ENCODE measurements around the gene CDCA7L. TPM values are rescaled to one million over a fixed set of nuclear protein-coding genes. Genes with fewer than 3 reads are reported as not detected.
"Not testable (repeated sequence)": the region's sequence is repeated elsewhere in the genome, so short reads cannot be mapped to it uniquely, and the experiment has no call there.

Gene CDCA7L
- total RNA-seq, 1 donor: 30.0 TPM

- no peak overlapping the region for H3K4me2 ChIP-seq (ENCODE audit: insufficient read depth, low read length)
- H3K27me3 ChIP-seq (ENCODE audit: insufficient read depth, low read length): no peaks in the 10 kb centered on the region
- H3K27ac ChIP-seq (ENCODE audit: low read depth, low read length): no peak overlapping the region
- H3K4me1 ChIP-seq (ENCODE audit: insufficient read depth, low read length): peaks cover 5% of the 10 kb centered on the region
- no peak overlapping the region for H3K4me3 ChIP-seq (ENCODE audit: insufficient read depth, low read length)
- no peaks in the 10 kb centered on the region for H3K79me2 ChIP-seq (ENCODE audit: insufficient read depth, low read length)
- H2AFZ ChIP-seq (ENCODE audit: low read length): no peak overlapping the region
- H3K36me3 ChIP-seq (ENCODE audit: insufficient read depth, low read length): no peaks in the 10 kb centered on the region
- DNase-seq (ENCODE audit: insufficient read length, low spot score, missing footprints): no peak
- H3K9me3 ChIP-seq (ENCODE audit: low read depth, low read length): no peaks in the 10 kb centered on the region
- TF ChIP-seq CTCF (IDR thresholded peaks at IDR 0.05; ENCODE audit: extremely low read depth, low read depth, low read length): no peak
- H4K20me1 ChIP-seq (ENCODE audit: insufficient read depth, low read length): no peaks in the 10 kb centered on the region
Observed at GRCh38 chr7:21866731-21867130, 79.0 kb downstream of the CDCA7L start.

- peak overlapping the region; percentile 26 for H3K4me2 ChIP-seq (ENCODE audit: insufficient read depth, low read length)
- H3K79me2 ChIP-seq (ENCODE audit: insufficient read depth, low read length); DNase-seq (ENCODE audit: insufficient read length, low spot score, missing footprints); H3K27ac ChIP-seq (ENCODE audit: low read depth, low read length); H3K27me3 ChIP-seq (ENCODE audit: insufficient read depth, low read length); H3K9me3 ChIP-seq (ENCODE audit: low read depth, low read length); H3K4me1 ChIP-seq (ENCODE audit: insufficient read depth, low read length); H4K20me1 ChIP-seq (ENCODE audit: insufficient read depth, low read length); H3K36me3 ChIP-seq (ENCODE audit: insufficient read depth, low read length): not testable (repeated sequence)
- peak overlapping the region; percentile 33 for H3K4me3 ChIP-seq (ENCODE audit: insufficient read depth, low read length)
- peak overlapping the region; percentile 17 for H2AFZ ChIP-seq (ENCODE audit: low read length)
Observed at GRCh38 chr7:21865631-21866204, 80.0 kb downstream of the CDCA7L start.

GRCh38 chr7:21851559-21851967, 94.1 kb downstream of the CDCA7L start:
- Histone ChIP-seq H3K36me3 (ENCODE audit: insufficient read depth, low read length) (no peaks in the 10 kb centered on the region), H4K20me1 (ENCODE audit: insufficient read depth, low read length) (no peaks in the 10 kb centered on the region), H3K9me3 (ENCODE audit: low read depth, low read length) (no peaks in the 10 kb centered on the region), H3K4me3 (ENCODE audit: insufficient read depth, low read length) (no peak overlapping the region), H3K27me3 (ENCODE audit: insufficient read depth, low read length) (no peaks in the 10 kb centered on the region), H2AFZ (ENCODE audit: low read length) (peak overlapping the region; percentile 0), H3K4me2 (ENCODE audit: insufficient read depth, low read length) (no peak overlapping the region), H3K27ac (ENCODE audit: low read depth, low read length) (no peak overlapping the region), H3K79me2 (ENCODE audit: insufficient read depth, low read length) (no peaks in the 10 kb centered on the region), H3K4me1 (ENCODE audit: insufficient read depth, low read length) (no peaks in the 10 kb centered on the region)
- TF ChIP-seq CTCF (IDR thresholded peaks at IDR 0.05; ENCODE audit: extremely low read depth, low read depth, low read length): no peak
- DNase-seq (ENCODE audit: insufficient read length, low spot score, missing footprints): no peak

Data from osteoblast (primary cell).